C1 segment of cervical spinal cord (tissue), 14 donors: Measurements from ENCODE around the gene SLC25A18.
A peak's percentile ranks its signal among the peaks of the same experiment; 100 is the strongest.

ENCODE experiments used
- DNase-seq, 14 donors: peaks; one replicate each; lab custom pipeline; 2025; lab: John Stamatoyannopoulos, UW

The SLC25A18 gene

GRCh38 chr22:17569971-17570511 lies 6.7 kb downstream of the SLC25A18 start:
- peak in 10 of 14 donors; percentile 34 to 74 (median 49) for DNase-seq

- DNase-seq: peak; percentile 26 to 91 (median 72)
Measured at GRCh38 chr22:17570851-17571631, 7.7 kb downstream of the SLC25A18 start.

GRCh38 chr22:17575151-17575550 lies 11.9 kb downstream of the SLC25A18 start:
- no peak for DNase-seq

GRCh38 chr22:17575681-17576080 lies 12.4 kb downstream of the SLC25A18 start:
- DNase-seq: peak in 2 of 14 donors; percentile 16 to 21

- peak in 2 of 14 donors; percentile 8 to 73 for DNase-seq
Measured at GRCh38 chr22:17576470-17576869, 13.2 kb downstream of the SLC25A18 start.

GRCh38 chr22:17578136-17578754 lies 14.9 kb downstream of the SLC25A18 start:
- peak in 9 of 14 donors; percentile 49 to 72 (median 56) for DNase-seq

GRCh38 chr22:17579535-17579981 lies 16.3 kb downstream of the SLC25A18 start:
- peak in 1 of 14 donors; percentile 7 for DNase-seq

GRCh38 chr22:17580441-17581031 lies 17.2 kb downstream of the SLC25A18 start:
- DNase-seq: peak in 1 of 14 donors; percentile 37

GRCh38 chr22:17581056-17581455 lies 17.8 kb downstream of the SLC25A18 start:
- peak in 1 of 14 donors; percentile 37 for DNase-seq

- no peak for DNase-seq
Measured at GRCh38 chr22:17581631-17582030, 18.3 kb downstream of the SLC25A18 start.

- DNase-seq: no peak
Measured at GRCh38 chr22:17583151-17583550, 19.9 kb downstream of the SLC25A18 start.

GRCh38 chr22:17586831-17587440 lies 23.6 kb downstream of the SLC25A18 start:
- DNase-seq: no peak

GRCh38 chr22:17587629-17588028 lies 24.3 kb downstream of the SLC25A18 start:
- DNase-seq: no peak

- no peak for DNase-seq
Measured at GRCh38 chr22:17588606-17589005, 25.3 kb downstream of the SLC25A18 start.

- DNase-seq: no peak
Measured at GRCh38 chr22:17589810-17590375, 26.6 kb downstream of the SLC25A18 start.

GRCh38 chr22:17590586-17590985 lies 27.3 kb downstream of the SLC25A18 start:
- DNase-seq: no peak

GRCh38 chr22:17592201-17592600 lies 28.9 kb downstream of the SLC25A18 start:
- DNase-seq: no peak

- DNase-seq: no peak
Measured at GRCh38 chr22:17596226-17596625, 32.9 kb downstream of the SLC25A18 start.

GRCh38 chr22:17597217-17597616 lies 33.9 kb downstream of the SLC25A18 start:
- no peak for DNase-seq

- DNase-seq: no peak
Measured at GRCh38 chr22:17598318-17598717, 35.0 kb downstream of the SLC25A18 start.

GRCh38 chr22:17601031-17601430 lies 37.7 kb downstream of the SLC25A18 start:
- no peak for DNase-seq
